ENCODE results near the gene EXOC1.
"Not testable (repeated sequence)": the region's sequence is repeated elsewhere in the genome, so short reads cannot be mapped to it uniquely, and the experiment has no call there.

DNA sequence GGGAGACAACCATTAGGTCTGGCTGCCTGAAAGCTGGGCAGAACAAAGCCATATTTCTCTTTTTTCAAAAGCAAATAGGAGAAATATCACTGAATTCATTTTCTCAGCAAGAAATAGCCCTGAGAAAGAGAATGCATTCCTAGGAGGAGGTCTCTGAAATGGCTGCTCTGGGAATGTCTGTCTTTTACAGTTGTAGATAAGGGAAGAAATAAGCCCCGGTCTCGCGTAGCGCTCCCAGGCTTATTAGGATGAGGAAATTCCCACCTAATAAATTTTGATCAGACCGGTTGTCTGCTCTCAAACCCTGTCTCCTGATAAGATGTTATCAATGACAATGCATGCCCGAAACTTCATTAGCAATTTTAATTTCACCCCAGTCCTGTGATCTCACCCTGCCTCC lies 82.5 kb downstream of the EXOC1 start:
- TF ChIP-seq, protein P1, sequence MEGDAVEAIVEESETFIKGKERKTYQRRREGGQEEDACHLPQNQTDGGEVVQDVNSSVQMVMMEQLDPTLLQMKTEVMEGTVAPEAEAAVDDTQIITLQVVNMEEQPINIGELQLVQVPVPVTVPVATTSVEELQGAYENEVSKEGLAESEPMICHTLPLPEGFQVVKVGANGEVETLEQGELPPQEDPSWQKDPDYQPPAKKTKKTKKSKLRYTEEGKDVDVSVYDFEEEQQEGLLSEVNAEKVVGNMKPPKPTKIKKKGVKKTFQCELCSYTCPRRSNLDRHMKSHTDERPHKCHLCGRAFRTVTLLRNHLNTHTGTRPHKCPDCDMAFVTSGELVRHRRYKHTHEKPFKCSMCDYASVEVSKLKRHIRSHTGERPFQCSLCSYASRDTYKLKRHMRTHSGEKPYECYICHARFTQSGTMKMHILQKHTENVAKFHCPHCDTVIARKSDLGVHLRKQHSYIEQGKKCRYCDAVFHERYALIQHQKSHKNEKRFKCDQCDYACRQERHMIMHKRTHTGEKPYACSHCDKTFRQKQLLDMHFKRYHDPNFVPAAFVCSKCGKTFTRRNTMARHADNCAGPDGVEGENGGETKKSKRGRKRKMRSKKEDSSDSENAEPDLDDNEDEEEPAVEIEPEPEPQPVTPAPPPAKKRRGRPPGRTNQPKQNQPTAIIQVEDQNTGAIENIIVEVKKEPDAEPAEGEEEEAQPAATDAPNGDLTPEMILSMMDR (IDR thresholded peaks at IDR 0.05 in 8 of 11, conservative IDR thresholded peaks at IDR 0.05 in 3 of 11), result not testable (repeated sequence)
- not testable (repeated sequence) for TF ChIP-seq POLR2A, POLR2AphosphoS5 (IDR thresholded peaks at IDR 0.05)

All from spleen (tissue), 7 donors.